Urinary bladder (tissue), 4 donors: Measurements from ENCODE around the gene ADGRV1. TPM values are rescaled to one million over a fixed set of nuclear protein-coding genes. Genes with fewer than 3 reads are reported as not detected.

Experiments
- DNase-seq: peaks from one replicate; pipeline ENCODE4 v3.0.0-alpha.2; 2015; ENCODE audit errors: extremely low spot score
- H3K27ac ChIP-seq: one replicate; pipeline ENCODE4 v1.5.1; 2013; ENCODE audit warnings: low read depth, mild to moderate bottlenecking, moderate library complexity
- H3K36me3 ChIP-seq: one replicate; pipeline ENCODE4 v1.6.1; 2013; ENCODE audit warnings: mild to moderate bottlenecking, moderate library complexity; ENCODE audit not compliant: insufficient read depth
- H3K4me1 ChIP-seq: one replicate; pipeline ENCODE4 v1.6.1; 2013; ENCODE audit warnings: mild to moderate bottlenecking, moderate library complexity; ENCODE audit not compliant: insufficient read depth
- H3K4me3 ChIP-seq: one replicate; pipeline ENCODE4 v1.5.1; 2013; ENCODE audit warnings: low read depth, low read length
- WGBS: extraction: QIAGEN DNeasy Blood & Tissue Kit; methylation state at CpG from one replicate; pipeline ENCODE4 v1.1.7; 2013; 5-methylcytosine and 5-hydroxymethylcytosine counted together
- polyA plus RNA-seq: library from polyadenylated mRNA; stranded (reverse); fragments of 200-250 nt; gene quantifications from one replicate; pipeline ENCODE4 v1.2.3, GENCODE V29; 2013
- total RNA-seq: library from RNA; depleted of rRNA; stranded (reverse); fragments of >200 nt; gene quantifications from one replicate; pipeline ENCODE4 v1.2.3, GENCODE V29; 2014
- donor health status: healthy with polysubstance abuse.
- donor health status: healthy.

ADGRV1 gene
- total and polyA plus RNA-seq, 2 donors = 4.0 to 6.6 TPM

DNA sequence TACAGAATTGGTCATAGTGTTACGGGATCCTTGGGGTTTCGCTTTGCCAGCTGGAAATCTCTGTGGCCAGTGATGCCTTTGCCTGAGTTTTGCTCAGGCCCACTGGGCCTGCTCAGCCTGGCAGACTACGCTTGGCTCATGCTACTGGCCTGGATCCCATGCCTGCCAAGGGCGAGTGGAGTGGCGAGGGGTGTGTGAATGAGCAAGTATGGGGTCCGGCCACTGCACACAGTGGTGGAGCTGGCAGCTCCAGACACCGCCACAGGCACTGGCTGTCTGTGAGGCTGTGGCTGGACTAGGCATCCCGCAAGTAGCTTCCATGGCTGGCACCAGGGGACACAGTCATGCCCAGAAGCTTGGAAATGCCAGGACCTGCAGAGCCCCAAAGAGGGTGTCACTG is 584.2 kb downstream of the ADGRV1 start:
- 97% methylated on average over 8 of the region's 8 CpGs for WGBS
- no peaks in the 10 kb centered on the region for H3K4me1 ChIP-seq
- H3K4me3 ChIP-seq = no peak overlapping the region
- H3K36me3 ChIP-seq = no peaks in the 10 kb centered on the region
- H3K27ac ChIP-seq = no peak overlapping the region
- DNase-seq = no peak

DNA sequence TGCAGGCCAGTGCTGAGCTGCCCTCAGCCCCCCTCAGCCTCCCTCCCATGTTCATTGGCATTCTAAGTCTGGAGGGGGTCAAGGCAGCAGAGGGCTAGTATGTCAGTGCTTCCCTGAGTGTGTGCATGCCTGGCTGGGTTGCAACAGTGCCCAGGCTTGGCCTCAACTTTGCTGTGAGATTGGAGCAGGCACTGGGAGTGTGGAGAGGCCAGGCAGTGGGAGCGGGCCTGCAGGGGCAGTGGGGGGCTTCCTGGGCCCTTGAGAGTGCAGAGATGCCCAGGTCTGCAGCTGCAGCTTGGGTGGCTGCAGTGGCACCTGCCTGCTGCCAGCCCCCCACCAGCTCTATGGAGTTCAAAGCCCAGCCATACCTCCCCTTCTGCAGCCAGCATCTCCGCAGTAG is 585.2 kb downstream of the ADGRV1 start:
- Histone ChIP-seq H3K4me3 (no peak overlapping the region), H3K36me3 (no peaks in the 10 kb centered on the region), H3K4me1 (no peaks in the 10 kb centered on the region), H3K27ac (no peak overlapping the region)
- DNase-seq = no peak
- 100% methylated on average over 2 of the region's 2 CpGs for WGBS

DNA sequence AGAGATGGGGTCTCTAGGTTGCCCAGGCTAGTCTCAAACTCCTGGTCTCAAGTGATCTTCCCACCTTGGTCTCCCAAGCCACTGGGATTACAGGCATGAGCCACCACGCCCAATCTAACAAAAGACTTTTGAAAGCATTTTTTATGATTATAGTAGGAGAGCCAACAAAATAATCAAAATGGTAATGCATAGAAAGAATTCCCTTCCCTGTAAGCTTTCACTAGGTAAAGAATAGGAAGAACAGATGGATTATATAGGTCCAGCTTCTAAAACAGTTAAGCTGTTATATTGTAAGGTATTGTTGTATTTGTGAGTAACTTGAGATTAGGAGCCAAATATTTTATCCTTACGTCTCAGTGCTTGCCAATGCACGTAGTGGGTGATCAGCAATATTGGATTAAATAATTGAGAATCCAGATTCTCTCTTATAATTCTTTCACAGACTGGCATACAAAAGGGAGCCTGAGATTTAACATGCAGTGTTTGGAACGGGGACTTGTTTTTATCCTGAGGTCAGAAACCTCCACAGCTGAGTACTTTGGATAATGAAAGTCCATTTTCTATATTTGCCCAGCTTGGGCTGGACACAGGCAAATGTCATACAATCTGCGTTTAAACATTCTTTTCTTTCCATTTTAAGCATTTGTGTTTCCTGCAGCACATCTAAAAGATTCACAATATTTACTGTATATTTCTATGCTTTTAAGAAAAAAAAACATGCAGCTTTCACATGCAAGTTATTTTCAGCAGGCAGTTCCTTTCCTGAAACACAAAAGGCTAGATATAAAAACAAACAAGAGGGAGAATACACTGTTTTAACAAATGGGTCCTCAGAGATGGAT is 586.1 kb downstream of the ADGRV1 start:
- no peaks in the 10 kb centered on the region for H3K4me1 ChIP-seq
- DNase-seq = no peak
- H3K36me3 ChIP-seq = no peaks in the 10 kb centered on the region
- no peak overlapping the region for H3K27ac ChIP-seq
- WGBS = 62% methylated on average over 5 of the region's 5 CpGs
- no peak overlapping the region for H3K4me3 ChIP-seq

DNA sequence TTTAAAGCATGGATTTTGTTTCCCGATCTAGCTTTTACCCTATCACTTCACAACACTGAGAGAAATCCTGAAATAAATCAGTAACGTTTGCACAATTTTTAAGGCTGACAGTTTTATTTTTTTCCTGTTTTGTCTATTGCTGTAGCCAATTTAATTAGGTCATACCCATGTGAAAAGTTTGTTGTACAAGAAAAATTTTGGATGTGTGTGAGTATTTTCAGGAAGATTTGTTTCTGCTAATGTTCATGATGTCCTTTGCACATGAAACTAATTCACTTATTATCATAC is 586.7 kb downstream of the ADGRV1 start:
- Histone ChIP-seq H3K27ac (no peak overlapping the region), H3K36me3 (no peaks in the 10 kb centered on the region), H3K4me1 (no peaks in the 10 kb centered on the region), H3K4me3 (no peak overlapping the region)
- no peak for DNase-seq
- WGBS = 33% methylated on average over 2 of the region's 2 CpGs

DNA sequence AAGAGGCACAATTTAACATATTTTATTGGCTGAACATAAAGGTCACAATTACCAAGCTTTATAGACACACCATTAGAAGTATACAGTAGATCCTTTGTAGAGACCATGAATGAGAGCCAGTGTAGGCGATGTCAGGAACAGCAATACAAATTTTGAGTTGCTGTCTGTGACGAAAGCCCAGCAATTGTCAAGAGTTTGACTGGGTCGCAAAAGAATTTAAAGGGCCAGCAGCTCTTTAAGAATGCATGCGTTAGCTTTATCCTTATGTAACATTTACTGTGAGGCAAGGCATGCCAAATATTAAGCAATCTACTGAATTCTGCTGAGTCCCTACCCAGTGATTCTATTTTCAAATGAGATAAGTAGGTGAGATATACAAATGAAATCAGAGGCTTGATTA is 587.6 kb downstream of the ADGRV1 start:
- Histone ChIP-seq H3K4me3 (no peak overlapping the region), H3K27ac (no peak overlapping the region), H3K4me1 (no peaks in the 10 kb centered on the region), H3K36me3 (no peaks in the 10 kb centered on the region)
- 70% methylated on average over 4 of the region's 4 CpGs for WGBS
- DNase-seq = no peak

DNA sequence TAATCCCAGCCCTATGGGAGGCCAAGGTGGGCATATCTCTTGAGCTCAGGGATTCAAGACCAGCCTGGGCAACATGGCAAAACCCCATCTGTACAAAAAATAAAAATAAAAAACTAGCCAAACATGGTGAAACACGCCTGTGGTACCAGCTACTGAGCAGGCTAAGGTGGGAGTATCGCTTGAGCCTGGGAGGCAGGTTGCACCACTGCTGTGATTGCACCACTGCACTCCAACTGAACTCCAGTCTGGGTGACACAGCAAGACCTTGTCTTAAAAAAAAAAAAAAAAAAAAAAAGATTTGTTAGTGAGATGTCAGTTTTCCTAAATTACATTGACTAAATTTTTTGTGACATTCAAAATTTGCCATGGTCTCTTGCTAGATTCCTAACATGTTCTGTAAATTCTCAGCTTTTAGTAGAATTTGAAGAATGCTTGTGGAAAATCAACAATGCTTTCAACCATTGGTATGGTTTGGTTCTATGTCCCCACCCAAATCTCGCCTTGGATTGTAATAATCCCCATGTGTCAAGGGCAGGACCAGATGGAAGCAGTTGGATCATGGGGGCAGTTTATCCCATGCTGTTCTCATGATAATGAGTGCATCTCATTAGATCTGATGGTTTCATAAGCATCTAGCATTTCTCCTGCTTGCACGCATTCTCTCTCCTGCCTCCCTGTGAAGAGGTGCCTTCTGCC is 588.5 kb downstream of the ADGRV1 start:
- Histone ChIP-seq H3K4me1 (no peaks in the 10 kb centered on the region), H3K4me3 (no peak overlapping the region), H3K27ac (no peak overlapping the region), H3K36me3 (no peaks in the 10 kb centered on the region)
- WGBS = 95% methylated on average over 4 of the region's 4 CpGs
- DNase-seq = no peak

DNA sequence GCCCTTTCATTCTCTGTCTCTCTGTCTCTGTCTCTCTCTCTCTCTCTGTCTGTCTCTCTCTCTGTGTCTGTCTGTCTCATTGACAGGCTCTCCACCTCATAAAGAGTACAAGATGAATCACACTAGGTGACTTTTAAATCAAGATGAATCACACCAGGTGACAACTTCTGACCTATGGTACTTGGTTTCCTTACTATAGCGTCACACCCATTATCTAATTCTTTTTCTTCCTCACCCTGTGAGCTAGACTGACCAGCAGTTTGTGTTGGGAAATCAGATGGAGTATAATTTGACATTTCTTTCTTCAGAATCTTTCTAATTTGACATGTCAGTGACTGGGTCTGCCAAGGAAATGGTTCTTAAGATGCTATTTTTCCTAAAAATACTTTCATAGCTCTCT is 591.6 kb downstream of the ADGRV1 start:
- H3K27ac ChIP-seq = no peak overlapping the region
- H3K4me1 ChIP-seq = no peaks in the 10 kb centered on the region
- WGBS = 81% methylated on average over 1 of the region's 1 CpG
- H3K4me3 ChIP-seq = no peak overlapping the region
- no peak for DNase-seq
- no peaks in the 10 kb centered on the region for H3K36me3 ChIP-seq

DNA sequence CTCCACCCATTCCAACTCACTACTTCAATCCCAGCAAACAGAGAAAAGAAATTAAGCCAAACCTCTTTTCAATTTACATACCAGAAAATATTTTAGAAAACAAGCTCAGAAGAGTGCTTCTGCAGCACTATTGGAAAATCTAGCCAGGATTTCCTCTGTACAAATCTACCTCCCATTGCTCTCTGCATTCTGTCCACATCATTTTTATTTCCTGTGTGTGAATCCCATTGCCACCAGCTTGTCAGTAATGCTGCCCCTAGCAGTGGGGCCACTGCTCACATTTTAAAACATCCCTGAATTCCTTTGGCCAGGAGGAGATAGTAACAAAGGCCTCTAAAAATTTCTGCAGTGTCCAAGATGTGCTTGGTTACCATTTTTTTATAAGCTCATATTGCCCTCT is 592.0 kb downstream of the ADGRV1 start:
- no peak for DNase-seq
- H3K4me1 ChIP-seq = no peaks in the 10 kb centered on the region
- H3K4me3 ChIP-seq = no peak overlapping the region
- H3K36me3 ChIP-seq = no peaks in the 10 kb centered on the region
- H3K27ac ChIP-seq = no peak overlapping the region

DNA sequence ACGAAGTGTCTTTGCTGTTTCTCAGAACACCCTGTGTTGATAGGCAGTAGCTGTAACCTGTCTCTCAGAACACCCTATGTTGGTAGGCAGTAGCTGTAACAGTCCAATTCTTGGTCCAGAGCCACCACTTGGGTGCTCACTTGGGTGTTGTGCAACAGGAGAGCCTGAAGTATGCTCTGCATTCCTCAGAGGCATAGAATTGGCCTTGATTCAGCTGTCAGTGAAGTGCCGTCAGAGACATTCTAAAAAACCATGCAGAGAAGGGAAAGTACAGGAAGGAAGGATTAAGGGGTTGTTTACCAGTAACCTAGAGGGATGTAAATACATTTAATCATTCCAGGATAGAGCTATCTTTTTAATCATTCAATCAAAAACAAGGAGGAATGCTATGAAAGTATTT is 593.4 kb downstream of the ADGRV1 start:
- no peak for DNase-seq
- Histone ChIP-seq H3K27ac (no peak overlapping the region), H3K36me3 (no peaks in the 10 kb centered on the region), H3K4me1 (no peaks in the 10 kb centered on the region), H3K4me3 (no peak overlapping the region)
- WGBS = 52% methylated on average over 2 of the region's 2 CpGs

DNA sequence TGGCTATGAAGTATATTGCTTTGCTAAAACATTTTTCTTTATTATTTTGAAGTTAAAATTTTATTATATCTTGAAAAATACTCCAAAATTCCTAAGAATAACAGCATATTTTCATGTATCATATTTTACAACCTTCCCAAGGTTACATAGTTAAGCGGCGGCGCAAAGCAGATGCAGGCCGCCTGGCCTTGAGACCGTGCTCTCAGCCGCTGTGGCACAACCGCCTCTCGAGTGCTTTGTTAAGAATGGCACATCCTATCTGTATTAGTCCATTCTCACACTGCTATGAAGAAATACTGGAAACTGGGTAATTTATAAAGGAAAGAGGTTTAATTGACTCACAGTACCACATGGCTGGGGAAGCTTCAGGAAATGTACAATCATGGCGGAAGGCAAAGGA is 595.7 kb downstream of the ADGRV1 start:
- H3K4me1 ChIP-seq = no peaks in the 10 kb centered on the region
- H3K27ac ChIP-seq = no peak overlapping the region
- DNase-seq = no peak
- H3K36me3 ChIP-seq = no peaks in the 10 kb centered on the region
- no peak overlapping the region for H3K4me3 ChIP-seq
- 97% methylated on average over 9 of the region's 9 CpGs for WGBS

DNA sequence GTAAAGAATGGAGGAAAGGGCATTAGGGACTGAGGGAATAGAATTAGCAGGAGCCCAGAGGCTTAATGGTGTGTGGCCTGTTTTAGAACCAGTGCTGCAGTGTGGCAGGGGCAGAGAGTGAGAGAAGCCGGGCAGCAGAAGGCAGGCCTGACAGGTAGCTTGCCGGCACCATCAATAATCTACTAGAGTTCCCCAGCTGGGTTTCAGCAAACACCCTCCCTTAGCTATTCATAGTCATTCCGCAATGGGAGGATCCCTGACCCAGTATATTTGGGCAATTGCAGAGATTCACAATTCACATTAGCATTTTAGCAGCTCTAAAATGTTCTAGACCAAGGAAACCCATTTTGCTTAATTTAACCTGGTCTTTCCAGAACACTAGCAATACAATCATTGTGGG is 596.7 kb downstream of the ADGRV1 start:
- no peak overlapping the region for H3K4me3 ChIP-seq
- DNase-seq = no peak
- H3K4me1 ChIP-seq = no peaks in the 10 kb centered on the region
- no peaks in the 10 kb centered on the region for H3K36me3 ChIP-seq
- 89% methylated on average over 3 of the region's 3 CpGs for WGBS
- no peak overlapping the region for H3K27ac ChIP-seq

DNA sequence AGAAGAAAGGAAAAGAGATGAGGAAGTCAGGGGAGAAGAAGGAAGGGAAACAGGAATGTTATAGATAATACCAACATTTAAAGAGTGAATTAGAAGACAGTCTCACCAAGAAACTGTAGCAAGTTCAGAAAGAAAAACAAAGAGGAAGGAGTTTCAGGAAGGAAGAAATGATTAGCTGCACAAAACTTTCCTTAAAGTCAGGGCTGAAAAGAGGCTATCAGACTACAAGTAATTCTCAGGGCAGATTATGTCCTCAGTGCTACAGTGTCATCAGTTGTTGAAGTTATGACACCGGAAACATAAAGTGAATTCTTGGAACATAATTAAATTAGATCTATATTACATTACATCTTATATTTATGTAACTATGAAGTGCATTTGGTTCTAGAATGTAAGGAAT is 597.6 kb downstream of the ADGRV1 start:
- H3K36me3 ChIP-seq = no peaks in the 10 kb centered on the region
- H3K4me3 ChIP-seq = no peak overlapping the region
- no peaks in the 10 kb centered on the region for H3K4me1 ChIP-seq
- no peak overlapping the region for H3K27ac ChIP-seq
- WGBS = 89% methylated on average over 1 of the region's 1 CpG
- DNase-seq = no peak

DNA sequence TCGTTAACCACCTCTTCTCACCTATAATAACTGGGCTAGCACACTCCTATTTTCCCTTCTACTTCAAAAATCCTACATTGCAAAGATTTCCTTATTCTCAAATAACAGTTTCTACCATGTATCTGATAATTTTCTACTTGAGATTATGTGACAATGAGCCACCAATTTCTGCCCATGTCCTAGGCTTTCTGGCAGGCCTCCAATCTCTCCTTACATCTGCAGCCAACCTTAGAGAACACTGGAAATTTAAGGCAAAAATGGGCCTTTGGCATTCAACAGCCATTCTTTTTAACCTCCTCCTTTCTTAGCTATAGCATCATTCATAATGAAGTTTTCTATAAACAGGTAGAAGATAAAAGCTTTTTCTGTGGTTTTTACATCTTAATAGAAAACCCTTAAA is 599.4 kb downstream of the ADGRV1 start:
- DNase-seq = no peak
- no peak overlapping the region for H3K4me3 ChIP-seq
- H3K27ac ChIP-seq = no peak overlapping the region
- H3K4me1 ChIP-seq = no peaks in the 10 kb centered on the region
- 90% methylated on average over 1 of the region's 1 CpG for whole genome bisulfite sequencing
- H3K36me3 ChIP-seq = no peaks in the 10 kb centered on the region

DNA sequence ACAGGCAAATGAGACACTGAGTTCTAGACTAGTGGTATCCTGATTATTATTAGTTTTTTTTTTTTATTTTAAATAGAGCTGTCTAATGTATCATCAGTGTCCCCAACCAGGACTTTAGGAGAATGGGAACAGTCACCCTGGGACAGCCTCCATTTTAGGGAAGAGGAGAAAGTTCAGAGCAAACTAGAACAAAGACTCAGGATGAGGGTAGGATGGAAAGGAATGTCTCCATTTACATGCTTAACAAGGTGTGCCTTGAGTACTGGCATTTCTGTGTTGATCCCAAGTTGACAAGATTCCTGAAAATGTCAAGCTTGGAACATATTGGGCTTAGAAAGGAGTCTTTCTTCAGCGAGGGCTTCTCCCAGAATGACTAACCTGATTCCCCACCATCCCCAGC is 601.0 kb downstream of the ADGRV1 start:
- Histone ChIP-seq H3K27ac (no peak overlapping the region), H3K4me3 (no peak overlapping the region), H3K36me3 (no peaks in the 10 kb centered on the region), H3K4me1 (no peaks in the 10 kb centered on the region)
- WGBS = 75% methylated on average over 1 of the region's 1 CpG
- no peak for DNase-seq
